K562 (cell line): ENCODE results near the gene PVALEF. TPM values are rescaled to one million over a fixed set of nuclear protein-coding genes. Genes with fewer than 3 reads are reported as not detected.

Experiments
- ATAC-seq: fragments of 200-7000 bp; cut with Tn5 transposase; 3 replicates; pipeline ENCODE4 v1.9.1; 2020; ENCODE audit warnings: moderate library complexity
- BruUV-seq: library from RNA; stranded (reverse); fragments of 400-500 nt; replicated peaks from 2 replicates; lab custom pipeline; 2021; lab: Mats Ljungman, UMichigan
- CTCF ChIA-PET: fragments of 300-600 bp; formaldehyde crosslinking; extraction: SDS; loops from one replicate; lab custom pipeline; 2021; ENCODE audit warnings: low intra/inter-chr PET ratio; lab: Yijun Ruan, JAX
- POLR2A ChIA-PET: fragments of 300-600, 350-650 bp; sonication (Branson Sonifier 250); formaldehyde crosslinking; extraction: SDS; loops from one replicate; lab custom pipeline; 2021; ENCODE audit warnings: antibody characterized with exemption, inconsistent platforms; lab: Yijun Ruan, JAX
- DNase-seq, 4 experiments: peaks; one replicate each; pipeline versions ENCODE4 v3.0.0 to v3.0.0-alpha.2; 2011 to 2018; ENCODE audit warnings: low spot score in 3 of 4, mixed read lengths in 3 of 4; ENCODE audit errors: extremely low read depth in 1 of 4
- FAIRE-seq: peaks from 2 replicates; lab custom pipeline; 2011; peaks lifted over from hg19 to GRCh38; lab: Jason Lieb, UNC
- H2AFZ ChIP-seq: 2 replicates; pipeline ENCODE4 v1.6.0; 2011; ENCODE audit warnings: low read depth, low read length, control low read depth, inconsistent platforms
- H3K27ac ChIP-seq: fragments of 200-600 bp; 3 replicates; pipeline ENCODE4 v1.8.0; 2011; ENCODE audit warnings: low read depth, mild to moderate bottlenecking, control low read depth, inconsistent platforms, low read length, moderate library complexity, mixed read lengths; ENCODE audit errors: extremely low read depth
- H3K27me3 ChIP-seq, 2 experiments: fragments of 300-600 bp in 1 of 2; 2 replicates in 1 of 2; 3 replicates in 1 of 2; pipeline versions ENCODE4 v1.6.0 to v1.8.0; 2011; ENCODE audit warnings: inconsistent platforms in 2 of 2, low read length in 2 of 2, mild to moderate bottlenecking in 1 of 2, mixed read lengths in 1 of 2, moderate library complexity in 1 of 2; ENCODE audit not compliant: control insufficient read depth in 2 of 2, insufficient read depth in 2 of 2
- H3K36me3 ChIP-seq: fragments of 300-600 bp; 3 replicates; pipeline ENCODE4 v1.8.0; 2011; ENCODE audit warnings: mild to moderate bottlenecking, low read length, inconsistent platforms; ENCODE audit not compliant: control insufficient read depth, insufficient read depth
- H3K4me1 ChIP-seq, 2 experiments: fragments of 200-600 bp in 1 of 2; replicated peaks in 1 of 2; 2 replicates in 1 of 2; 3 replicates in 1 of 2; pipeline versions ENCODE4 v1.5.1 to v1.8.0; 2011; ENCODE audit warnings: inconsistent platforms in 2 of 2, low read length in 2 of 2, mild to moderate bottlenecking in 1 of 2, mixed read lengths in 1 of 2, moderate library complexity in 1 of 2; ENCODE audit not compliant: control insufficient read depth in 2 of 2, insufficient read depth in 2 of 2
- H3K4me2 ChIP-seq: 2 replicates; pipeline ENCODE4 v1.6.1; 2011; ENCODE audit warnings: low read length, control low read depth, inconsistent platforms, mixed read lengths; ENCODE audit not compliant: insufficient read depth
- H3K4me3 ChIP-seq: fragments of 200-600 bp; sonication (generic), shearing (Covaris generic); 2 replicates; pipeline ENCODE4 v1.5.1; 2016; ENCODE audit warnings: control low read depth, inconsistent platforms
- H3K79me2 ChIP-seq: fragments of 200-600 bp; 3 replicates; pipeline ENCODE4 v1.8.0; 2011; ENCODE audit warnings: low read length, inconsistent platforms; ENCODE audit not compliant: control insufficient read depth, insufficient read depth
- H3K9ac ChIP-seq, 2 experiments: 2 replicates each; pipeline versions ENCODE4 v1.6.0 to v1.6.1; 2011; ENCODE audit warnings: low read depth in 2 of 2, low read length in 2 of 2, control low read depth in 1 of 2, inconsistent platforms in 1 of 2, mild to moderate bottlenecking in 1 of 2, mixed read lengths in 1 of 2; ENCODE audit not compliant: insufficient read depth in 1 of 2
- H3K9me1 ChIP-seq: one replicate; pipeline ENCODE4 v1.6.0; 2011; ENCODE audit warnings: inconsistent platforms, mild to moderate bottlenecking, low read length, moderate library complexity; ENCODE audit not compliant: control insufficient read depth, insufficient read depth
- H3K9me3 ChIP-seq: replicated peaks from 2 replicates; pipeline ENCODE4 v1.5.1; 2011; ENCODE audit warnings: low read depth, low read length, inconsistent platforms; ENCODE audit not compliant: control insufficient read depth, insufficient read depth
- H4K20me1 ChIP-seq: replicated peaks from 2 replicates; pipeline ENCODE4 v1.6.1; 2011; ENCODE audit warnings: low read length, inconsistent platforms, mixed read lengths; ENCODE audit not compliant: control insufficient read depth, insufficient read depth
- BRD4 ChIP-seq: fragments of 200-600 bp; sonication (generic); IDR thresholded peaks from 2 replicates; pipeline ENCODE4 v1.6.1; 2017; ENCODE audit warnings: inconsistent platforms
- CHD1 ChIP-seq: fragments of 200-600 bp; sonication (generic); IDR thresholded peaks from one replicate; pipeline ENCODE4 v1.6.1; 2012; ENCODE audit warnings: mild to moderate bottlenecking, moderate library complexity, low read length, inconsistent platforms
- ESRRB ChIP-seq: fragments of 250-450 bp; sonication (Bioruptor Pico); IDR thresholded peaks from 2 replicates; pipeline ENCODE4 v1.5.0; 2020; ENCODE audit warnings: mild to moderate bottlenecking, moderate library complexity, borderline replicate concordance
- MAFF ChIP-seq: IDR thresholded peaks from 2 replicates; pipeline ENCODE4 v1.6.1; 2012; ENCODE audit warnings: low read length, improper control_type of control experiment
- MXI1 ChIP-seq: IDR thresholded peaks from 2 replicates; pipeline ENCODE4 v1.6.1; 2011; ENCODE audit warnings: low read depth, mild to moderate bottlenecking, improper control_type of control experiment, low read length
- NR1H2 ChIP-seq: sonication (generic); formaldehyde crosslinking; IDR thresholded peaks from 2 replicates; pipeline ENCODE4 v1.4.0; 2020; ENCODE audit warnings: mild to moderate bottlenecking, missing genetic modification reagents
- NR4A1 ChIP-seq, 2 experiments: fragments of 250-450 bp in 1 of 2; fragments of 450-650 bp in 1 of 2; sonication (Bioruptor Pico) in 1 of 2; IDR thresholded peaks; 2 replicates each; pipeline versions ENCODE4 v1.4.0 to v1.6.1; 2016 to 2020; ENCODE audit warnings: mild to moderate bottlenecking in 2 of 2, missing compliant biosample characterization in 1 of 2, missing genetic modification characterization in 1 of 2, moderate library complexity in 1 of 2
- RAD21 ChIP-seq, 2 experiments: fragments of 250-450 bp in 1 of 2; fragments of 450-650 bp in 1 of 2; sonication (Bioruptor Pico) in 1 of 2; formaldehyde crosslinking in 1 of 2; IDR thresholded peaks in 1 of 2; conservative IDR thresholded peaks in 1 of 2; 2 replicates each; pipeline versions ENCODE4 v1.4.0 to v1.8.0; 2020 to 2022; ENCODE audit warnings: mild to moderate bottlenecking in 2 of 2, moderate library complexity in 1 of 2
- SNAPC5 ChIP-seq: fragments of 250-450 bp; sonication (Bioruptor Pico); IDR thresholded peaks from 2 replicates; pipeline ENCODE4 v1.8.0; 2021; ENCODE audit warnings: moderate library complexity, mild to moderate bottlenecking, inconsistent platforms
- TAF1 ChIP-seq: IDR thresholded peaks from 2 replicates; pipeline ENCODE4 v1.6.1; 2011; ENCODE audit warnings: mild to moderate bottlenecking, low read length, moderate library complexity; ENCODE audit not compliant: insufficient read depth, control insufficient read depth, severe bottlenecking; ENCODE audit errors: extremely low read depth
- ZBTB33 ChIP-seq: sonication (generic); formaldehyde crosslinking; IDR thresholded peaks from 2 replicates; pipeline ENCODE4 v1.8.1; 2023; ENCODE audit warnings: mild to moderate bottlenecking, missing genetic modification reagents
- ZFPM2 ChIP-seq: fragments of 250-450 bp; sonication (Bioruptor Pico); IDR thresholded peaks from 2 replicates; pipeline ENCODE4 v1.5.1; 2022; ENCODE audit warnings: mild to moderate bottlenecking
- ZNF384 ChIP-seq: IDR thresholded peaks from 2 replicates; pipeline ENCODE4 v1.6.1; 2012; ENCODE audit warnings: low read depth, low read length, improper control_type of control experiment
- ZNF696 ChIP-seq: fragments of 250-450 bp; sonication (Bioruptor Pico); conservative IDR thresholded peaks from 2 replicates; pipeline ENCODE4 v1.4.0; 2020; ENCODE audit warnings: mild to moderate bottlenecking, moderate library complexity
- ZNF77 ChIP-seq: fragments of 250-450 bp; sonication (Bioruptor Pico); IDR thresholded peaks from 2 replicates; pipeline ENCODE4 v1.5.0; 2020
- WGBS: fragments of 100-300 bp; shearing (Covaris generic); methylation state at CpG from one replicate; pipeline ENCODE4 v1.1.6; 2016; ENCODE audit warnings: low coverage, mixed read lengths; ENCODE audit not compliant: insufficient coverage; ENCODE audit errors: missing lambda C conversion rate; 5-methylcytosine and 5-hydroxymethylcytosine counted together
- in situ Hi-C: fragments of 300-500 bp; cut with MboI; formaldehyde crosslinking; loops from 4 replicates; pipeline ENCODE4 v1.15.0; 2018; ENCODE audit warnings: inconsistent platforms, mixed read lengths
- intact Hi-C: fragments of 100-400 bp; cut with micrococcal nuclease; formaldehyde crosslinking; loops from 2 replicates; pipeline ENCODE4 v1.14.2; 2022
- polyA plus RNA-seq, 8 experiments: library from polyadenylated mRNA; depleted of rRNA in 4 of 8; stranded (reverse) in 5 of 8; unstranded in 3 of 8; fragments of >200 nt; fragmentation: Nextera tagmentation in 2 of 8; fragmentation: Illumina TruSeq in 1 of 8; extraction: Ambion mirVana in 2 of 8; extraction: Trizol in 1 of 8; gene quantifications; 2 replicates each; pipeline versions ENCODE4 v1.2.1 to v1.2.3, GENCODE V29; 2011 to 2014; ENCODE audit warnings: inconsistent platforms in 1 of 8, missing spikeins in 1 of 8
- total RNA-seq, 7 experiments: library from RNA; depleted of rRNA in 6 of 7; stranded (reverse); fragments of >200 nt in 6 of 7; fragmentation: Illumina TruSeq in 2 of 7; extraction: Trizol in 2 of 7; gene quantifications; 2 replicates each; pipeline versions ENCODE4 v1.2.1 to v1.2.3, GENCODE V29; 2011 to 2021; ENCODE audit warnings: low replicate concordance in 1 of 7

PVALEF gene
- total and polyA plus RNA-seq, 9 of the 15 experiments (the other 6 are each of a cell fraction or from before 2014, with no cell fraction given), result not detected

DNA sequence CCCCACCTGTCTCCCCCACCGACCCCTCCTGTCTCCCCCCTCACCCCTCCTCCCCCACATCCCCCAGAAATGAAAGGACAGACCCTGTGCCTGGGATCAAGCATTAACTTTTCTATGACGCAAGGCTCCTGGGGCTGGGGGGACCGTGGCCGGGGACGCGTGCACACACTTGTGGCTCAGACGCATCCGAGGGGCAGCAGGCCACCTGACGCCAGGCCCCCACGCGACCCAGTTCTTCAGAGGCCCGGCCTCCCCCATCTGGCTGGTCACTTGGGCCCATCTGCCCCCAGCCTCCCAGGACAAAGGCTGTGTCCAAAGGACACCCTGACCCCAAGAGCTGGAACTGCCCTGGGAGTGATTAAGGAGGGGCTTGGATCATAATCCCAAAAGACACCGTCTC lies 14.0 kb upstream of the PVALEF start (continued):
- TF ChIP-seq ZFPM2, result no peak
- no peak for TF ChIP-seq ESRRB (CRISPR knock-in tag)
- TF ChIP-seq TAF1, result no peak
- TF ChIP-seq NR4A1 (CRISPR knock-in tag; IDR thresholded peaks at IDR 0.05), result no peak
- TF ChIP-seq NR4A1 (tag; IDR thresholded peaks at IDR 0.05), result no peak
- TF ChIP-seq NR1H2, result no peak
- no peak for TF ChIP-seq ZNF77 (CRISPR knock-in tag)
- no peak for TF ChIP-seq SNAPC5 (CRISPR knock-in tag)
- TF ChIP-seq ZNF384, result no peak
- TF ChIP-seq CHD1, result no peak
- TF ChIP-seq, all 486 proteins: peak for 0

DNA sequence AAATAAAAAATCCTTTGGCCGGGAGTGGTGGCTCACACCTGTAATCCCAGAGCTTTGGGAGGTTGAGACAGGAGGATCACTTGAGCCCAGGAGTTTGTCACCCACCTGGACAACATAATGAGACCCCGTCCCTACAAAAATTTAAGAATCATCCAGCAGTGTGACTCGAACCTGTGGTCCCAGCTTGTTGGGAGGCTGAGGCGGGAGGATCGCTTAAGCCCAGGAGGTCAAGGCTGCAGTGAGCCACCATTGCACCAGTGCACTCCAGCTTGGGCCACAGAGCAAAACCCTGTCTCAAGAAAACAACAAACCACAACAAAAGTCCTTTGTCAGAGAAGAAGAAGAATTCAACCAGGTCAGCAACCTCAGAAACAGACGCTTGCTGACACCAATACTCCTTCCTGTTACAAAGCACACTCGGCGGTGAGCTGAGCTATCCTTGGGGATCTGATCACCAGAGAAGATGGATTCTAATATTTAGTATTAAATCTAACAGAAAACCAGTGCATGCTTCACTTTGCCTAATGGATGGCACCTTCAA lies 12.9 kb upstream of the PVALEF start:
- Histone ChIP-seq H3K79me2 (no peaks in the 10 kb centered on the region), H3K9me3 (no peaks in the 10 kb centered on the region), H3K27ac (no peak overlapping the region), H2AFZ (no peak overlapping the region; the same call in 1 of the 2 replicates), H3K36me3 (no peaks in the 10 kb centered on the region), H3K4me2 (no peak overlapping the region), H3K9ac (no peak overlapping the region), H3K4me3 (no peak overlapping the region), H3K4me1 (peaks cover 6 to 28% of the 10 kb centered on the region in 2 experiments; a peak in 3 of 5 replicates), H4K20me1 (no peaks in the 10 kb centered on the region), H3K27me3 (peaks cover 18 to 62% of the 10 kb centered on the region in 2 experiments; a peak in 4 of 5 replicates), H3K9me1 (no peaks in the 10 kb centered on the region)
- CTCF ChIA-PET, result no interaction called here
- in situ Hi-C loops (no loop called here), intact Hi-C loops (no loop called here)
- TF ChIP-seq MXI1, result no peak
- no peak for TF ChIP-seq ZNF696
- TF ChIP-seq MAFF, result no peak
- TF ChIP-seq ZBTB33 (CRISPR knock-in tag), result no peak
- TF ChIP-seq RAD21 (CRISPR knock-in tag; conservative IDR thresholded peaks at IDR 0.05 in 1 of 2, IDR thresholded peaks at IDR 0.05 in 1 of 2), result no peak
- TF ChIP-seq BRD4, result no peak
- BruUV-seq, result no TSS peak
- WGBS, result 39% methylated on average over 8 of the region's 8 CpGs
- ATAC-seq (no peak), FAIRE-seq (no peak), DNase-seq (no peak)
- POLR2A ChIA-PET, result interaction anchor here (0.8 to 3.7 kb wide), 3 partner anchors 9 to 360 kb away, joined by 3 to 15 read pairs (median 4); partner anchors contain the start of gene ACTG1
